Endothelial cell of umbilical vein (primary cell): ENCODE measurements around the gene NLE1. TPM values are rescaled to one million over a fixed set of nuclear protein-coding genes. Genes with fewer than 3 reads are reported as not detected.

Experiments used
- BruUV-seq: library from RNA; stranded (reverse); fragments of 400-500 nt; replicated peaks from 2 replicates; lab custom pipeline; 2021; lab: Mats Ljungman, UMichigan
- CTCF ChIA-PET: fragments of 300-600, 350-600 bp; sonication (Branson Sonifier 250); formaldehyde crosslinking; loops from one replicate; lab custom pipeline; 2021; ENCODE audit warnings: antibody characterized with exemption, inconsistent platforms; lab: Charles Lee
- POLR2A ChIA-PET: fragments of 300-600, 350-600 bp; sonication (Branson Sonifier 250); formaldehyde crosslinking; loops from one replicate; lab custom pipeline; 2021; ENCODE audit warnings: antibody characterized with exemption, inconsistent platforms; lab: Charles Lee
- DNase-seq: peaks from one replicate; pipeline ENCODE4 v3.0.0-alpha.2; 2011; ENCODE audit warnings: low read depth, low spot score
- FAIRE-seq: peaks from 2 replicates; lab custom pipeline; 2011; peaks lifted over from hg19 to GRCh38; lab: Jason Lieb, UNC
- H2AFZ ChIP-seq: 2 replicates; pipeline ENCODE4 v1.6.0; 2012; ENCODE audit warnings: low read depth, low read length, control low read depth, inconsistent platforms
- H3K27ac ChIP-seq: 2 replicates; pipeline ENCODE4 v1.5.1; 2011; ENCODE audit warnings: low read depth, mild to moderate bottlenecking, control low read depth, low read length, moderate library complexity; ENCODE audit not compliant: insufficient read depth
- H3K27me3 ChIP-seq, 2 experiments: 2 replicates each; pipeline versions ENCODE4 v1.6.0 to v1.6.1; 2011; ENCODE audit warnings: low read length in 2 of 2, mixed read lengths in 1 of 2; ENCODE audit not compliant: control insufficient read depth in 2 of 2, insufficient read depth in 2 of 2
- H3K36me3 ChIP-seq, 2 experiments: 2 replicates in 1 of 2; 3 replicates in 1 of 2; pipeline ENCODE4 v1.5.1; 2011; ENCODE audit warnings: low read length in 2 of 2, mild to moderate bottlenecking in 1 of 2, moderate library complexity in 1 of 2; ENCODE audit not compliant: control insufficient read depth in 2 of 2, insufficient read depth in 2 of 2; ENCODE audit errors: extremely low read depth in 1 of 2
- H3K4me1 ChIP-seq: 3 replicates; pipeline ENCODE4 v1.5.1; 2011; ENCODE audit warnings: mild to moderate bottlenecking, low read length; ENCODE audit not compliant: control insufficient read depth, insufficient read depth; ENCODE audit errors: extremely low read depth
- H3K4me2 ChIP-seq: 2 replicates; pipeline ENCODE4 v1.6.1; 2011; ENCODE audit warnings: low read length, control low read depth, mixed read lengths; ENCODE audit not compliant: insufficient read depth
- H3K4me3 ChIP-seq, 3 experiments: fragments of 200-600 bp in 1 of 3; sonication (generic), shearing (Covaris generic) in 1 of 3; replicated peaks in 1 of 3; 2 replicates each; pipeline ENCODE4 v1.5.1; 2011 to 2016; ENCODE audit warnings: control low read depth in 3 of 3, low read length in 3 of 3, mild to moderate bottlenecking in 2 of 3, inconsistent platforms in 1 of 3, low read depth in 1 of 3, moderate library complexity in 1 of 3; ENCODE audit not compliant: insufficient read depth in 1 of 3
- H3K79me2 ChIP-seq: 2 replicates; pipeline ENCODE4 v1.6.0; 2012; ENCODE audit warnings: low read length, inconsistent platforms; ENCODE audit not compliant: control insufficient read depth, insufficient read depth
- H3K9ac ChIP-seq: replicated peaks from 2 replicates; pipeline ENCODE3; 2011; ENCODE audit warnings: low read length, control low read depth; ENCODE audit not compliant: insufficient read depth; ENCODE audit errors: extremely low read depth
- H3K9me1 ChIP-seq: replicated peaks from 3 replicates; pipeline ENCODE4 v1.6.0; 2011; ENCODE audit warnings: mild to moderate bottlenecking, low read length; ENCODE audit not compliant: control insufficient read depth, insufficient read depth; ENCODE audit errors: extremely low read depth
- H3K9me3 ChIP-seq: replicated peaks from 2 replicates; pipeline ENCODE4 v1.5.1; 2012; ENCODE audit warnings: low read length, inconsistent platforms; ENCODE audit not compliant: control insufficient read depth, insufficient read depth
- H4K20me1 ChIP-seq: replicated peaks from 2 replicates; pipeline ENCODE3; 2011; ENCODE audit warnings: mild to moderate bottlenecking, low read length; ENCODE audit not compliant: control insufficient read depth, insufficient read depth; ENCODE audit errors: extremely low read depth
- EZH2 ChIP-seq: IDR thresholded peaks from 2 replicates; pipeline ENCODE4 v1.6.1; 2012; ENCODE audit warnings: borderline replicate concordance, low read depth, mild to moderate bottlenecking, moderate library complexity, low read length, inconsistent platforms; ENCODE audit not compliant: severe bottlenecking
- FOS ChIP-seq: IDR thresholded peaks from 2 replicates; pipeline ENCODE4 v1.6.1; 2011; ENCODE audit warnings: mild to moderate bottlenecking, low read length, moderate library complexity, borderline replicate concordance; ENCODE audit not compliant: insufficient read depth
- GATA2 ChIP-seq: IDR thresholded peaks from 2 replicates; pipeline ENCODE4 v1.7.0; 2011; ENCODE audit warnings: low read depth, mild to moderate bottlenecking, moderate library complexity, mixed read lengths, low read length; ENCODE audit not compliant: insufficient read length, insufficient read depth
- JUN ChIP-seq: IDR thresholded peaks from 2 replicates; pipeline ENCODE4 v1.6.1; 2011; ENCODE audit warnings: borderline replicate concordance, low read depth; ENCODE audit not compliant: insufficient read length, insufficient read depth
- POLR2AphosphoS5 ChIP-seq: IDR thresholded peaks from 2 replicates; pipeline ENCODE4 v1.6.1; 2012; ENCODE audit warnings: low read depth, mild to moderate bottlenecking, control low read depth, low read length, moderate library complexity; ENCODE audit not compliant: insufficient read depth
- dilution Hi-C: fragments of 300-500 bp; cut with MboI; formaldehyde crosslinking; loops from one replicate; pipeline ENCODE4 v1.15.0; 2019; ENCODE audit warnings: low sequenced_read_pairs; ENCODE audit not compliant: extremely low pct_ligation_motif_present
- intact Hi-C: fragments of 100-400 bp; cut with micrococcal nuclease; formaldehyde crosslinking; loops from one replicate; pipeline ENCODE4 v1.10.0; 2022
- polyA plus RNA-seq, 4 experiments: library from polyadenylated mRNA; depleted of rRNA in 3 of 4; stranded (reverse) in 3 of 4; unstranded in 1 of 4; fragments of >200 nt; gene quantifications; 2 replicates each; pipeline versions ENCODE4 v1.2.1 to v1.2.3, GENCODE V29; 2011 to 2012; ENCODE audit warnings: missing spikeins in 1 of 4
- total RNA-seq: library from RNA; stranded (reverse); gene quantifications from 2 replicates; pipeline ENCODE4 v1.2.3, GENCODE V29; 2021
- TF ChIP-seq, protein P1 (sequence below): IDR thresholded peaks from 2 replicates; pipeline ENCODE4 v1.6.1; 2011; ENCODE audit not compliant: insufficient read depth, insufficient read length

Gene NLE1
- total and polyA plus RNA-seq, 2 donors (not counting 3 experiments of a cell fraction or from before 2014, with no cell fraction given): 19.1 to 22.8 TPM

DNA sequence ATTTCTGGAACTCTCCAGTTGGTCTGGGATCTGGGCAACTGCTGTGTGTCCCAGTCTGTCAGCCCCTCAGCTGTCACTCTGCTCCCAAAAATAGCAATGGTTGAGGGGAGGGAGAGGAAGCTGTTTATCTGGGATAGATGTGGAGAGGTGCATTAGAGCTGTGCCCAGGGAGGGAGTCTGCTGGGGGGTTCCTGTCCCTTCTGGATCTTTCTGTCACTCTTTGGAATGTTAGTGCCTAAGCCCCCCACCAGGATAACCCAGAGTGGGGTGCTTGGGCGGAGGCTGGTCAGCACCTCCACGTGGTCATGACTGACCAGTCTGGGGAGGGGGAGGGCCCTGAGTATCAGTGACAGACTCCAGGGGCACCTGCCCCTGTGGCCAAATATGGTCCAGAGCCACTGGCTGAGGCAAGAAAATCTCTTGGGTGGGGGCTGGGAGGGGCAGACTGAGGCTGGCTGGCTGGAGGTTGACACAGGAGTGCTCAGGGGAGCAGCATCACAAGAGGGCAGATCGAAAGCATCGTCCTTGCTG is 5.3 kb upstream of the NLE1 start, which contains the start of gene UNC45B:
TSS of gene UNC45B (plus strand) at position 443 of the 531 bp plus-strand sequence. CDS start 447 bp downstream, outside the sequence.
- CTCF ChIA-PET: interaction anchor here (0.8 to 1.2 kb wide), 2 partner anchors 392 to 605 kb away, joined by 3 read pairs; no protein-coding TSS in a partner anchor
- intact Hi-C loops (loop anchor here (10.0 kb wide), 1 partner anchor 387 kb away; the partner anchor contains the start of gene SLFN12L), dilution Hi-C loops (no loop called here)
- Histone ChIP-seq H3K79me2 (no peaks in the 10 kb centered on the region), H3K36me3 (no peaks in the 10 kb centered on the region), H3K9me1 (no peaks in the 10 kb centered on the region), H3K27me3 (peaks cover 4 to 8% of the 10 kb centered on the region in 2 experiments), H3K4me2 (no peak within 1 kb of the TSS), H3K9ac (no peak within 1 kb of the TSS), H3K9me3 (no peaks in the 10 kb centered on the region), H3K4me3 (no peak within 1 kb of the TSS), H3K4me1 (no peaks in the 10 kb centered on the region), H2AFZ (no peak within 1 kb of the TSS), H4K20me1 (no peaks in the 10 kb centered on the region), H3K27ac (no peak within 1 kb of the TSS)
- TF ChIP-seq POLR2AphosphoS5: no peak
- no peak for TF ChIP-seq JUN
- no peak for TF ChIP-seq FOS
- TF ChIP-seq GATA2: no peak
- TF ChIP-seq EZH2: no peak
- POLR2A ChIA-PET: no interaction called here
- FAIRE-seq: no peak
- no peak for DNase-seq
- no TSS peak for BruUV-seq

GRCh38 chr17:35146214-35146833 is 4.2 kb upstream of the NLE1 start:
- Histone ChIP-seq H3K36me3 (no peaks in the 10 kb centered on the region), H3K79me2 (peaks cover 7% of the 10 kb centered on the region), H3K4me1 (no peaks in the 10 kb centered on the region), H3K9me1 (no peaks in the 10 kb centered on the region), H2AFZ (no peak overlapping the region), H3K27ac (no peak overlapping the region), H3K9ac (no peak overlapping the region), H3K4me2 (no peak overlapping the region), H4K20me1 (no peaks in the 10 kb centered on the region), H3K27me3 (peaks cover 4 to 8% of the 10 kb centered on the region in 2 experiments), H3K4me3 (no peak overlapping the region), H3K9me3 (no peaks in the 10 kb centered on the region)
- POLR2A ChIA-PET: no interaction called here
- DNase-seq (no peak), FAIRE-seq (no peak)
- no TSS peak for BruUV-seq
- TF ChIP-seq, protein P1, sequence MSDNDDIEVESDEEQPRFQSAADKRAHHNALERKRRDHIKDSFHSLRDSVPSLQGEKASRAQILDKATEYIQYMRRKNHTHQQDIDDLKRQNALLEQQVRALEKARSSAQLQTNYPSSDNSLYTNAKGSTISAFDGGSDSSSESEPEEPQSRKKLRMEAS: no peak
- intact Hi-C loops (loop anchor here (10.0 kb wide), 1 partner anchor 388 kb away; the partner anchor contains the start of gene SLFN12L), dilution Hi-C loops (no loop called here)
- CTCF ChIA-PET: interaction anchor here (1.3 kb wide), 1 partner anchor 393 kb away, joined by 3 read pairs; no protein-coding TSS in a partner anchor
